Activated CD8-positive, alpha-beta T cell treated with anti-CD3 and anti-CD28 coated beads for 36 hours (primary cell): ENCODE results near the gene AHCYL2. TPM values are rescaled to one million over a fixed set of nuclear protein-coding genes. Genes with fewer than 3 reads are reported as not detected.

Experiments
- ATAC-seq: fragments of 200-7000 bp; cut with Tn5 transposase; one replicate; pipeline ENCODE4 v1.10.0; 2021; ENCODE audit warnings: mild to moderate bottlenecking, moderate library complexity
- CTCF ChIA-PET: fragments of 350-600 bp; sonication (Branson Sonifier 250); formaldehyde crosslinking; loops from one replicate; lab custom pipeline; 2021; ENCODE audit warnings: antibody characterized with exemption; lab: Charles Lee
- POLR2A ChIA-PET: fragments of 350-600 bp; sonication (Branson Sonifier 250); formaldehyde crosslinking; loops from one replicate; lab custom pipeline; 2021; ENCODE audit warnings: antibody characterized with exemption; lab: Charles Lee
- DNase-seq: peaks from one replicate; pipeline ENCODE4 v3.0.0-alpha.2; 2020
- H3K27ac Mint-ChIP-seq: one replicate; pipeline ENCODE4 v1.8.0; 2021; ENCODE audit warnings: mild to moderate bottlenecking, mixed read lengths
- H3K27me3 Mint-ChIP-seq: one replicate; pipeline ENCODE4 v1.8.0; 2021; ENCODE audit warnings: mixed read lengths
- H3K36me3 Mint-ChIP-seq: one replicate; pipeline ENCODE4 v1.8.0; 2021; ENCODE audit warnings: low read depth, mixed read lengths
- H3K4me1 Mint-ChIP-seq: one replicate; pipeline ENCODE4 v1.8.0; 2021; ENCODE audit warnings: low read depth, mixed read lengths
- H3K4me3 Mint-ChIP-seq: one replicate; pipeline ENCODE4 v1.8.0; 2021; ENCODE audit warnings: mild to moderate bottlenecking, moderate library complexity, mixed read lengths
- H3K9me3 Mint-ChIP-seq: one replicate; pipeline ENCODE4 v1.8.0; 2021; ENCODE audit warnings: mixed read lengths
- CTCF ChIP-seq: fragments of 200-600 bp; IDR thresholded peaks from one replicate; pipeline ENCODE4 v1.8.0; 2022; ENCODE audit warnings: antibody characterized with exemption, mild to moderate bottlenecking
- intact Hi-C: fragments of 100-400 bp; cut with micrococcal nuclease; formaldehyde crosslinking; loops from one replicate; pipeline ENCODE4 v1.10.0; 2022
- total RNA-seq, 2 experiments: library from RNA; stranded (reverse); gene quantifications; one replicate each; pipeline ENCODE4 v1.2.3, GENCODE V29; 2021

AHCYL2 gene
- total RNA-seq, 2 experiments from 2014 or later = 8.1 to 9.6 TPM

DNA sequence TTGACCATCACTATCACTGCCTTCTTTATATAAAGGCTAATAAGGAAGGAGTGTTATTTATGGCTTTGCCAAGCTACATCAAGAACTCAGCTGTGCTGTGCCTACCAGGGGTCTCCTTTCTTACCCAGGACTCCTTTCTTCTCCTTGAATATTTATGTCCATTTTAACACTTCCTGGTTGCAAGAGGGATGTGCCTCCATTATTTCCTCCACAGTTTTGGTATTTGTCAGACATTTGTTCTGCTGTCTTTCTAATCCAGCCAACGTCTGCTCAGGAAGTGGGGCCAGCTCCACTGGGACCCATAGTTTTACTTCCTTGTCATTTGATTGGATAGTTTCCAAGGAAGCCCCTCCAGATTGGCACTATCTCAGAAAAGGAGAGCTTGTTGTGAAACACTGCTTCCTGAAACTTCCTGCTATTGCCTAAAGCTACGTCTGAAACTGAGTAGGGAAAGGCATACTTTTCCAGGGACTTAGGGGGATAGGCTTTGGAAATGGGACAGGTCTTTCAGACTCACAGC is 202.8 kb downstream of the AHCYL2 start:
- CTCF ChIA-PET = interaction anchor here (0.5 kb wide), 1 partner anchor 17 kb away, joined by 3 read pairs; no protein-coding TSS in a partner anchor
- TF ChIP-seq CTCF = no peak
- no peak for ATAC-seq
- intact Hi-C loops = no loop called here
- Mint-ChIP-seq H3K4me1 (peaks cover under 1% of the 10 kb centered on the region), H3K36me3 (peaks cover 11% of the 10 kb centered on the region), H3K27me3 (peaks cover under 1% of the 10 kb centered on the region), H3K4me3 (no peak overlapping the region), H3K9me3 (no peaks in the 10 kb centered on the region), H3K27ac (no peak overlapping the region)
- POLR2A ChIA-PET = no interaction called here
- no peak for DNase-seq

- no peak for TF ChIP-seq CTCF
- intact Hi-C loops = no loop called here
- DNase-seq = no peak
- POLR2A ChIA-PET = no interaction called here
- ATAC-seq = no peak
- H3K27me3 Mint-ChIP-seq = peaks cover 24% of the 10 kb centered on the region
- H3K27ac Mint-ChIP-seq = no peak overlapping the region
- no peaks in the 10 kb centered on the region for H3K9me3 Mint-ChIP-seq
- peaks cover 25% of the 10 kb centered on the region for H3K4me1 Mint-ChIP-seq
- peaks cover 10% of the 10 kb centered on the region for H3K36me3 Mint-ChIP-seq
- CTCF ChIA-PET = interaction anchor here (1.2 to 2.6 kb wide), 3 partner anchors 39 to 91 kb away, joined by 3 to 16 read pairs (median 5); no protein-coding TSS in a partner anchor
- no peak overlapping the region for H3K4me3 Mint-ChIP-seq
Observed at GRCh38 chr7:129431911-129432643, 207.2 kb downstream of the AHCYL2 start.

DNA sequence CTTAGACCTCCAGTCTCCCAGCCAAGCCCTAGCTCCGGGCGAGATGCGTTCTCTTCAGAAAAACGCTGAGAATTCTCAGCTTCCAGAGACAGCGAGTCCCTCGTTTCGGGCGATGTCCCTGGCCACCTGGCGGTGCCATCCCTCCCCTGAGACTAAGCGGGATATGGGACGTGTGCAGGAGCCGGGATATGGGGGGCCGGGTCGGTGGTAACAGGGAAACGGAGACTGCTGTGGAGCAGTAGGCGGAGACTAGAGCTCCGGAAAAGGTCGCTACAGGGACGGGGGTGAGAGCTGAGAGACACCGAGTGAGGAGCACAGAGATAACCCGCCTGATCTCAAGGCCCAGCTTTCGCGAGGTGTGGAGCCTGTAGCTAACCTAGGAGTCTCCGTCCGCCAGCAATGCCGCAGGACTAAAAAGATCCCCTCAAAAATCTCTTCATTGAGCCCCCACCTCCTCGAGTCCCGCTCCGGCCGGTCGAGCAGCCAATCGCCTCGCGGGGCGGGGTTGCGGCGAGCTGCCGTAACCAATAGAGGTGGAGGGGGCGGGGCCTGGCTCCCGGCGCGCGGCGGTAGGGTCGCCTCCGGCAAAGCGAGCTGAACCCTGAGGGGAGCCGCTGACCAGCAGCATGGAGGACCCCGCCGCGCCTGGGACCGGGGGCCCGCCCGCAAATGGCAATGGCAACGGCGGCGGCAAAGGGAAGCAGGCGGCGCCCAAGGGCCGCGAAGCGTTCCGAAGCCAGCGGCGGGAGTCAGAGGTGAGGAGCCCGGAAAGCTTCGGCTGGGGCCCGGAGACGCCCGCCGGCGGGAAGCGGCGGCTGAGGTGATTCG is 209.2 kb downstream of the AHCYL2 start, which contains the start of gene STRIP2:
TSS of gene STRIP2 (plus strand) at position 586 of the 828 bp plus-strand sequence. CDS start at position 627, 41 bp downstream.
- ChIA-PET CTCF (interaction anchor here (0.8 to 2.6 kb wide), 14 partner anchors 8 to 391 kb away, joined by 3 to 17 read pairs (median 3); no protein-coding TSS in a partner anchor), POLR2A (interaction anchor here (0.6 to 1.6 kb wide), 5 partner anchors 8 to 172 kb away, joined by 3 read pairs; no protein-coding TSS in a partner anchor)
- peak within 1 kb of the TSS; percentile 75 for H3K4me3 Mint-ChIP-seq
- peaks cover 24% of the 10 kb centered on the region for H3K27me3 Mint-ChIP-seq
- no peaks in the 10 kb centered on the region for H3K9me3 Mint-ChIP-seq
- peak; percentile 89 for ATAC-seq
- TF ChIP-seq CTCF = peak; percentile 5
- peak within 1 kb of the TSS; percentile 76 for H3K27ac Mint-ChIP-seq
- intact Hi-C loops = no loop called here
- H3K4me1 Mint-ChIP-seq = peaks cover 33% of the 10 kb centered on the region
- peaks cover 7% of the 10 kb centered on the region for H3K36me3 Mint-ChIP-seq
- peak; percentile 95 for DNase-seq

DNA sequence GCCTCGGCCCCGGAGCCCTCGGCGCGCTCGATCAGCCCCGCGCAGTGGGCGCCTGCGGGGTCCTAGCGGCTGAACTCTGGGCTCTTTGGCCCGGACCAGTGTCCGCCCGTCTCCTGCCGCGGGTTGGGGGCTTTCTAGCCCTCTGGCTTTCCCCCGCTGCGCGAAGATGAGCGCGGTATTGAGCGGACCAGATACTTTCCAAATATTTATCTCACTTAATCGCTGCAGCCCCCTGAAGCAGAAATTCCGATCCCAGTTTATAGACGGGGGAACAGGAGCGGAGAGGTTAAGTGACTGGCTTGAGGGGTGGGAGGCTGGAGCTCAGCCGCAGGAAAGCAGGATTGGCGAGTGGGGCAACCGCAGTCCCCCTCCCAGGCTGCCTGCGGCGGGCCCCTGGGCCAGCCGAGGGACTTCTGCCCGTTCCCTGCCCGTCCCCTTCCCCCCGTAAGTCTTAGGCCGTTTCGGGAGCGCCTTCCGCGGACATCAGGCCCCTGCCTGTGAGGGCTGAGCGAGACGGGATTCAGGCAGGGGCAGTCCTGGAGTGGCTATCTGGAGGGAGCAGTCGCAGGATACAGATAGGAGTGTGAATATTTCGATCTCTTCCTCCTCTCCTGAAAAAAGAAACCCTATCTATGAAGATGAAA is 210.0 kb downstream of the AHCYL2 start:
- no peak for TF ChIP-seq CTCF

More for the DNA sequence above, 210.0 kb downstream of the AHCYL2 start:
- DNase-seq (no peak), ATAC-seq (no peak)
- Mint-ChIP-seq H3K4me1 (peaks cover 40% of the 10 kb centered on the region), H3K27me3 (peaks cover 24% of the 10 kb centered on the region), H3K9me3 (no peaks in the 10 kb centered on the region), H3K4me3 (peak overlapping the region; percentile 75), H3K27ac (no peak overlapping the region), H3K36me3 (peaks cover 7% of the 10 kb centered on the region)
- ChIA-PET POLR2A (interaction anchor here (0.6 to 1.6 kb wide), 3 partner anchors 65 to 173 kb away, joined by 3 read pairs; no protein-coding TSS in a partner anchor), CTCF (interaction anchor here (0.8 to 2.6 kb wide), 10 partner anchors 8 to 390 kb away, joined by 3 to 17 read pairs (median 6); no protein-coding TSS in a partner anchor)
- intact Hi-C loops = no loop called here
